GM18951 (cell line): ENCODE measurements around the gene CD86.

Source experiments
- POLR2A ChIP-seq: IDR thresholded peaks from 4 replicates; pipeline ENCODE4 v1.6.1; 2011; ENCODE audit warnings: mild to moderate bottlenecking; ENCODE audit not compliant: insufficient read length, insufficient read depth; ENCODE audit errors: extremely low read depth
- in situ Hi-C: fragments of 300-500 bp; cut with MboI; formaldehyde crosslinking; loops from one replicate; pipeline ENCODE4 v1.12.0; 2022; ENCODE audit warnings: low sequenced_read_pairs, mixed read lengths, inconsistent platforms; ENCODE audit not compliant: unreplicated experiment

CD86 gene

DNA sequence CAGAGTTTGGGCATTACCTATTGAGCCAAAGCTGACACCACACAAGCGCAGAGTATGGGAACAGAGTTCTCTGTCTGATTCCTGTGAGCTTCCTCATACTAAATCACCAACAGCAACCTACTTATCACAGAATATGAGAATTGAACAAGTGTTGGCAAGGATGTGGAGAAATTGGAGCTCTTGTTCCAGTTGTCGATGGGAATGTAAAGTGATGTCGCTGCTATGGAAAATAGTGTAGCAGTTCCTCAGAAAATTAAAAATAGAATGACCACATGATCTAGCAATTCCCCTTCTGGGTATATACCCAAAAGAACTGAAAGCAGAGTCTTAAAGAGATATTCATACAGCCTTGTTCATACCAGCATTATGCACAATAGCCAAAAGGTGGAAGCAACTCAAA is 33.4 kb downstream of the CD86 start:
- no peak for TF ChIP-seq POLR2A
- in situ Hi-C loops, result loop anchor here (25.0 kb wide), 1 partner anchor 551 kb away; the partner anchor contains the start of gene POLQ

DNA sequence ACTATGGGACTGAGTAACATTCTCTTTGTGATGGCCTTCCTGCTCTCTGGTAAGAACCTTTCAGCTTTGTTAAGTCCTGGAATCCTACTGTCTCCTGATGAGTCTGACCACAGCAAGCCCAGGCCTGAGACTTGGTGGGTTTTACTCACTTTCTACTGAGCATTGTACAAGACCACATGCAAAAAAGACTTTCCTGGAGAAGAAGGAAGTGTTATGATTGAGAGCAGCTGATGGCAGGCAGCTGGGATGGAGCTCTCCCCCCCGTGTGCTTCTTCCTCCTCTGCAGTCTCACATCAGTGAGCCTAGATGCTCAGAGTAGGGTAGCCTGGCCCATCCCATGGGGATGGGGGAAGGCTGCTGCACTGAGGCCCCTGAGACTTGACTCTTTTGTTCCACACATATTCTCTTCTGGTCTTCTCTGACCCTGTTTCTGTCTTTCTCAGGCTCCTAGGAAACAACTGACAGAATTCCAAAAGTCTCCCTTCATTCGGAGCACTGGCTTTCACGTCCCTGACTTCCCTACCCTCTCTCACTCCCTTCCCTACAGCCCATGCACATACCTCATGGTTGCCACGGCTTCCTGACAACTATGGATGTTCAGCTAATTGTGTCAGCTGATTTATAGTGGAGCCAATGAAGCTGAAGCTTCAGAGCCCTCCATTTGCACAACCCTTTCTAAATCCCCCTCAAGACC is 36.6 kb downstream of the CD86 start:
- no peak for TF ChIP-seq POLR2A
- in situ Hi-C loops, result loop anchor here (25.0 kb wide), 1 partner anchor 554 kb away; the partner anchor contains the start of gene POLQ

DNA sequence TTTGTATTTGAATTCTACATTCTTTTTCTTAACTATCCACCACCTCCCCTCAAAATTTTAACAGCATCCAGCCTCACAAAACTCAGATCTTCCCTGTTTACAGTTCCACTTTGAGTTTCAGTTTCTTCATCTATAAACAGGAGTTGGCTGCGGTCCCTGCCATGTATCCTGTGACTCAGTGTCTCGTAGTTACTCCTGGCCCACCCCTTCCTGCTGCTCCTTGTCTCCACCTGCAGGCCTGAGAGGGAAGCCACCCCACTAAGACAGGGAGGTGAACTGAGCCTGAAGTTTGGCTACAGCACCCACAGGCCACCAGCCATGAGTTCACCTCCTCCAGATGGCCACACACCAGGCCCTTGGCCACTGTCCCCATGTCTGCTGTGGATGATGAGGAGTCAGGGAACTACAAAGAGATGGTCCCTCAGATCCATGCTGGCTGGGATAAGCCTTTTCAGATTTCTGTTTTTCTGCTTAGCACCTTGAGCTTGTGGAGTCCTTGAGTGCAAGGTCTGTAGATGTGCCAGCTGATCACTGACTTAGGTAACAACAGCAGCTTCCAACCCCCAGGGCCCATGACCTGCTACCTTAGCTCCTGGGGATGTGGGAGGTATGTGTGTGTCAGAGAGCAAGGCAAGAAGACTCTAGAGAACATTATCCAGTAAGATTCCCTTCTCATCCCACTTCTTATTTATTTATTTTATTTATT is 37.5 kb downstream of the CD86 start:
- in situ Hi-C loops, result loop anchor here (25.0 kb wide), 1 partner anchor 555 kb away; the partner anchor contains the start of gene POLQ
- no peak for TF ChIP-seq POLR2A

DNA sequence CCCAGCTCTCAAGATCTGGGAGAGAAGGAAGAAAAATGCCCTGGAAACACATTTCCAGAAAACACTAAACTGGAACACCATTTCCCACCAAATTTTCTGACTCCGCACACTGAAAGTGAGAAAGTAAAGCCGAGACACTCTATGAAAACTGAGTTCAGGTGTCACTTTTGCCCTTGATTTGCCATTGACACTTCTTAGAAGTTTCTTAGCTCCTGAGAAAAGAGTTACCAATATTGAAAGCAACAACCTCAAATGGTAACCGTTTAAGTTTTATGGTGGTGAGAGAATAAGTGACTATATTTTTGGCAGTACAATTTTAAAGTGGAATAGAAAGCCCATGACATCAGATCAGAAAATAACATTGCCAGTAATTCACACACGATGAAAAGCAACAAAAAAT is 39.0 kb downstream of the CD86 start:
- no peak for TF ChIP-seq POLR2A
- in situ Hi-C loops, result loop anchor here (25.0 kb wide), 1 partner anchor 557 kb away; the partner anchor contains the start of gene POLQ

DNA sequence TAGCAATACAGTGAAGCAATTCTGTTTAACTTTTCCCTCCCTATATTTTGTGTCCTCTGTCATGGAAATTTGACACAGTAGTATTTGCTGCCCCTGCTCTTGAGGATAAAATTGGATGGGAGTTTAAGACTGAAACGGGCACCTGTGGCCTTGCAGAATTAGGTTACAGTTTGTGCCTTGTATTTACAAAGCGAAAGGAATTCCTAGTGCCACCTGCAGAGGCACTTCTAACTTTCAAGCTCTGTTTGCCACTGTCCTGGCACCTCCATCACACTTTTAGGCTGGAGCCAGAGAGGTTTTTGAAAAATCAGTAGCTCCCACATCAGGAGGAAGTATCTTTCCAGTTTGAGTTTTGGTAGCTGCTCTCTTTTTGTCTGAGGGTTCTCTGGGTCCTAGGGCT is 39.5 kb downstream of the CD86 start:
- no peak for TF ChIP-seq POLR2A
- in situ Hi-C loops, result loop anchor here (25.0 kb wide), 1 partner anchor 557 kb away; the partner anchor contains the start of gene POLQ

DNA sequence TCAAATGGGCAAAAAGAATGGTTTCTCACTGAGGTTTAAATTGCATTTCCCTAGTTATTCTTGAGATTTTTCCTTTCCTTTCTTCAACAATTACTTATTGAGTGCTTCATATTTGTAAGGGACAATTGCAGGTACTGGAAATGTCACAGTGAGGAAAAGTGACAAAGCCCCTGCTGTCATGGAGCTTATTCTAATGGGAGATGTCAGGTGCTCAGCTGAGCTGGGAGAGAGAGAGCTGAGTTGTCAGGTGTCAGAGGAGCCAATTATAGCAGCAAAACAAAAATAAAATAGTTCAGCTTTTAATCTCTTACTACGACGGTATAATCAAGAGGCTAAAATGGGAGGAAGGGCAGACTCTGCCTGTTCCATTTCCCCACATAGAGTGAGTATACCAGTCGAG is 42.0 kb downstream of the CD86 start:
- in situ Hi-C loops, result loop anchor here (25.0 kb wide), 1 partner anchor 560 kb away; the partner anchor contains the start of gene POLQ
- TF ChIP-seq POLR2A, result no peak

DNA sequence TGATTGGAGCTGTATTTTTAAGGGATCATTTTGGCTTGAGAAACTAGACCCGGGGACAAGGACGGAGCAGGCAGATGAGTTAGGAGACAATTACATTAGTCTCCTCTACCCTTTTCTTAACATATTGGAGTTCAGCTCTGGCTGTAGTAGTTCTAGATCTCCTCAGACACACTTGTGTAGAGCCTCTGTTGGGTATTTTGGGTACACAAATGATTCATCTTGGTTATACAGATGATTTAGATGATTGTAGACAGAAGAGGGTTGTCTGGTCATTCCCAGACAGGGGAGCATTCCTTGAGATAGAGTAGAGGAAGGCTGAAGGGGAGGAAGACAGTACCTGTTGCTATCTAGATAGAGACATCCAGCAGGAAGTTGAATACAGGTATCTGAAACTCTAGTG is 43.4 kb downstream of the CD86 start:
- in situ Hi-C loops, result loop anchor here (25.0 kb wide), 1 partner anchor 561 kb away; the partner anchor contains the start of gene POLQ
- TF ChIP-seq POLR2A, result no peak

DNA sequence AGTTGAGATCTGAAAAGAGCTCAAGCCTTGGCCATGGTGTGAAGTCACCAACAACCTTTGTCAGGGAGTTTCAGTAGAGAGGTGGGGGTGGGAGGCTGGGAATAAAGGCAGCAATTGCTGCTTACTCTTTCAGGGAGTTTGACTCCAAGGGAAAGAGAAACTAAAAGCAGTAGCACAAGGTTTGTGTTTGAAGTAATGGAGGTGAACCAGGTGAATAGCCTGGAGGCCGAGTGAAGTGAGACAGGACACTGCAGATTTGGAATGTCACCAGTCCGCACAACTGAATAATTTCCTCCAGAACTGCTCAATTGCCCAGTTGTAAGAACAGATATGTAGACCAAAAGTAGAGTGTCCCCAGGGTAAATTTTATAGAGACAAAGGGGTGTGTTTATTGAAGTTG is 44.1 kb downstream of the CD86 start:
- TF ChIP-seq POLR2A, result no peak
- in situ Hi-C loops, result loop anchor here (25.0 kb wide), 1 partner anchor 562 kb away; the partner anchor contains the start of gene POLQ

DNA sequence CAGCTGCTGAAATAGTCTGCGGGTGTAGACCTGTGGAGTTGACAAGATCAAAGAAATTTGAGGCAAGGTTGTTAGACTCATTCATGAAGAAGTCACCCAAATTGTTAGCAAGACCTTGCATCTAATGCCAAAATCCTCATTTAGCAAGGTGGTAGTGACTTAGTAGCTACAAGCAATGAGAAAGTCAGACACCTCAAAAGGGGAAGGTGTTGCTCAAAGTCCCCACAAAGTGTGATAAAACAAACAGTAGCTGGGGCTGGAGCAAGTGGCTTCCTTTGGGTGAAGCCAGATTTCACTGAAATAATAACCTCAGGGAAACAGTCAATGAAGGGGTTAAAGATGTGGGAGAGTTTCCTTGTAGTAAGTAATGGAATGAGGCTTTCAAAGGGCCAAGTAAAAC is 44.9 kb downstream of the CD86 start:
- in situ Hi-C loops, result loop anchor here (10.0 kb wide), 1 partner anchor 155 kb away; no protein-coding TSS in a partner anchor
- no peak for TF ChIP-seq POLR2A

DNA sequence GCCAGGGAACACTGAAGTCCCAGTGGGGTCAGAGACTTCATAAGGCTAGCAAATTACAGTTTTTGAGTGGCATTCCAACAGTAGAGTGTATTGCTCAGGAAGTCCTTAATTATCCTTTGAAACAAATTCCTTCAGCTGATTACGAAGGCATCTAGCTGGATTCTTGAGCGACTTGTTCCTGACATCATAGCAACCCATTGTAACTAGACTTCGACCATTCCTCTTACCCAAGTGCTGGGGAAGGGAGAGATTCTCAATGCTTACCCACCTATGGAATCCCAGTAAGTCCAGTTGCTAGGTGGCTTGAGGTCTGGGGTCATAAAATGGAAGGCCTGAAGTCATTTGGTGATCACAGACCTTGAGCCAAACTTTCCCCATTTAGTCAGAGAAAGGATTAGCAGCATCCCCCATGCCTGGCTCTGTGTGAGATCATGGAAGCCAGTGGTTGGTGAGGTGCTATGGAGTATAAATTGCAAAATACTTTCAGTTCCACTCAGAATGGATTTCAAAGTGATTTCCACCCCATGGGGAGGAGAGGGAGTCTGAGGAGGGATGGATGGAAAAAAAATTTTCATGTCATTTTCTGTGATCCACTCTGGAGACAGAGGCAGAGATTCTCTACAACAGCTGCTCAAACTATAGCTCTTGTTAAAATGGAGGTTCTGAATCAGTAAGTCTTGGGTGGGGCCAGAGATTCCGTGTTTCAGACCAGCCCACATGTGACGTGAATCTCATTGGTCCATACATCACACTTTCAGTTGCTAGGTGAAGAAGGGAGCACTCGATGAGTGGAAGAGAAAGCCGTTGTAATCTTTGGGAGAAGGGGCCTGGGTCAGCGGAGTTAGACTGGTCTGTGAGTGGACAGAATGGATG is 45.7 kb downstream of the CD86 start:
- in situ Hi-C loops, result loop anchor here (10.0 kb wide), 1 partner anchor 154 kb away; no protein-coding TSS in a partner anchor

DNA sequence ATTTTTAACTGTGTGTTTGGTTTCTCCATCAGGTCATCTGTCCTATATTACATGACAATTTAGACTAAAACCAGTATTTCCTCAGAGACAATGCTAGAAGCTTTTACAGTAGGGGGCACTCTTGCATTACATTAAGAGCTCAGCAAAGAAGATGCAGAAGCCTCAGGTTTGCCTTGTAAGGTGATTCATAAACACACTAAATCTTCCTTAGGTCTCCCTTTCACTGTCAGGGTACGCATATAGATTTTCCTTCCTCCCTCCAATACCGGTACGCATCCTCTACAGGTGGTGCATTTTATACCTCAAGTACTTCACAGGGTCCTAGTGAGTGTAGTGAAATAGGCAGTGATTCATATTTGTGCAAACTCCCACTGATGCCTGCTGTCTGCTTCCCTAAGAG is 46.5 kb downstream of the CD86 start:
- in situ Hi-C loops, result loop anchor here (10.0 kb wide), 1 partner anchor 153 kb away; no protein-coding TSS in a partner anchor
- TF ChIP-seq POLR2A, result no peak

More for the DNA sequence above, 45.7 kb downstream of the CD86 start:
- TF ChIP-seq POLR2A, result peak; percentile 25

DNA sequence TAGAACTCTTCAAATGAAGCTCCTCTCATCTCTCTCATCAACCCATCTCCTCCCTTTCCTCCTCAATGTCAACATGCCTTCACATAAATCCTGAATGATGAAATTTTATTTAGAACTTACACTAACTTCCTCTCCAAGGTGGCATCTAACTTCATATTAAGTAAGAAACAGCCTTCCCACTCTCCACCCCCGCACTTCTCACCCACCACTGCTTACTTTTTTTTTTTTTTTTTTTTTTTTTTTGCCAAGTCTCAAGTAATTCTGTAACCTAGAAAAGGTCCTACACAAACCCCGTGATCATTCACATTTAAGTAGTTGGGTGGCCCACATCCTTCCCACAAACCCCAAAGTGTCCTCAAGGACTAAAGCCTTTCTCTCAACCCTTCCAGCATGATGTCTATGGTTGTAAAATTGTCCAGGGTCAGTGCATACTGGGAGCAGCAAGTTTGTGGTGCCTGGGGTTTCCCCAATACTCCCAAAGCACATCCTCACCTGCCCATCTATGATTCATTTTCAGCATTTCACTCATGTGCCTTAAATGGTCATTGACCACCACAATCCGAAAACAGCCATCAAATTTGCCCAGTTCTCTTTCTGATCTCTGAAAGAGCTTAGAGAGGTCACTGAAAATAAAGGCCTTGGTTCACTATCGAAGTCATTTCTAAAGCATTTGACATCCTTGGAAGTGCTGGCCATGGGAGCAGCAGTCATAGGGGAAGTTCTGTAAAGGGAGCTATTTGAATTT is 47.2 kb downstream of the CD86 start:
- TF ChIP-seq POLR2A, result no peak
- in situ Hi-C loops, result loop anchor here (10.0 kb wide), 1 partner anchor 152 kb away; no protein-coding TSS in a partner anchor

DNA sequence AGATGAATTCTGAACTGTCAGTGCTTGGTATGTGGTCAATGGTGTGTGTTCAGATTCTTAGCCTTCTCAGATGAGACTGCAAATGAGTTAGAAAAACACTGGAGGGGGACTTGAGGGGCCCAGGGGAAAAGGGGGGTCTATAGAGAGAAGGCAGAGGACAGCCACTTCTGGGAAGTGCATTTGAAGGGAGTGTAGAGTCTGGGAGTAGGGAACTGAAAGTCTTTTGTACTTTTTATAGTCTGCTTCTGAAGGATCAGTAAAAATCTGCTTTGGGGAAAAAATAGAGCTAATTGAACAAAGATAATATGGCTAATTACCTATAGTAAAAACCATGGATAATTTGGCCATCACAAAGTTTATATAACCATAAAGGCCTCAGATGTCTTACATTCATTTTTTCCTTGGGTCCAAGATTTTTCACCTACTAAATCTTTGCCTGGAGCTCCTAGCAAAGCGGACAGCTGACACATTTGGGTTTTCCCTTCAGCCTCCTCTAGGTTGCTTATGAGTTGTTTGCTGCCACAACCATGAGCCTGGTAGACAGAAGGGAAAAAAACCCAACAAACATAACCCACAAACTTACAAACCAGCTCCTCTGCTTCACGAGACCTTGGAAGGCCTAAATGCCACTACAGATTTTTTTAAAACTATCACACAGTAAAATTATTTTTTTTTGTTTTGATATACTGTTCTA is 48.8 kb downstream of the CD86 start:
- no peak for TF ChIP-seq POLR2A
- in situ Hi-C loops, result loop anchor here (10.0 kb wide), 1 partner anchor 151 kb away; no protein-coding TSS in a partner anchor
